Small intestine (tissue), 4 donors: ENCODE measurements around the gene IMPDH2. TPM values are rescaled to one million over a fixed set of nuclear protein-coding genes. Genes with fewer than 3 reads are reported as not detected.

Source experiments
- polyA plus RNA-seq, 4 donors: library from polyadenylated mRNA; stranded (reverse) in 3 of 4; unstranded in 1 of 4; fragments of 200-250 nt in 3 of 4; fragments of 120-200 nt in 1 of 4; gene quantifications; one replicate each; pipeline versions ENCODE4 v1.2.1 to v1.2.3, GENCODE V29; 2013
- donor health status: healthy with polysubstance abuse.
- donor health status: Bipolar disorder and iron deficiency.
- donor health status: healthy.

Gene IMPDH2
- polyA plus RNA-seq, 4 donors: 47.2 to 260 (median 141) TPM

Other genes with a start within 250 kb of the IMPDH2 start
- 10 to 100 TPM in 3 of 4 donors, 1 to 10 TPM in 1; 8.9 to 24.1 (median 15.5) TPM for gene PRKAR2A, start 181.5 kb downstream of the IMPDH2 start, polyA plus RNA-seq
- gene SLC25A20, start 130.5 kb downstream of the IMPDH2 start, polyA plus RNA-seq: 100 to 1,000 TPM in 1 of 4 donors, 10 to 100 TPM in 3; 38.3 to 150 (median 76.4) TPM
- 10 to 100 TPM; 42.7 to 70.1 (median 47.2) TPM for gene ARIH2, start 110.6 kb downstream of the IMPDH2 start, polyA plus RNA-seq
- gene P4HTM, start 39.2 kb downstream of the IMPDH2 start, polyA plus RNA-seq: 10 to 100 TPM; 30.6 to 47.6 (median 39.6) TPM
- gene WDR6, start 22.0 kb downstream of the IMPDH2 start, polyA plus RNA-seq: 100 to 1,000 TPM in 3 of 4 donors, 10 to 100 TPM in 1; 98.5 to 174 (median 146) TPM
- 10 to 100 TPM; 22.0 to 31.4 (median 23.2) TPM for gene DALRD3, start 10.8 kb downstream of the IMPDH2 start, polyA plus RNA-seq
- 10 to 100 TPM; 56.8 to 82.4 (median 72.1) TPM for gene NDUFAF3, start 7.3 kb downstream of the IMPDH2 start, polyA plus RNA-seq
- gene QRICH1, start 64.7 kb upstream of the IMPDH2 start, polyA plus RNA-seq: 10 to 100 TPM; 27.9 to 57.8 (median 38.8) TPM
- gene QARS1, start 75.4 kb upstream of the IMPDH2 start, polyA plus RNA-seq: 100 to 1,000 TPM; 292 to 425 (median 377) TPM
- 10 to 100 TPM; 20.1 to 39.6 (median 24.2) TPM for gene USP19, start 91.4 kb upstream of the IMPDH2 start, polyA plus RNA-seq
- 100 to 1,000 TPM; 124 to 598 (median 246) TPM for gene LAMB2, start 103.7 kb upstream of the IMPDH2 start, polyA plus RNA-seq
- 10 to 100 TPM; 13.0 to 24.2 (median 17.9) TPM for gene CCDC71, start 136.9 kb upstream of the IMPDH2 start, polyA plus RNA-seq
- 10 to 100 TPM in 2 of 4 donors, 1 to 10 TPM in 2; 6.3 to 58.0 (median 13.8) TPM for gene KLHDC8B, start 142.2 kb upstream of the IMPDH2 start, polyA plus RNA-seq
- 10 to 100 TPM in 1 of 4 donors, 1 to 10 TPM in 3; 4.5 to 11.1 (median 6.0) TPM for gene C3orf62, start 247.8 kb upstream of the IMPDH2 start, polyA plus RNA-seq